ENCODE results near the gene IL12A. TPM values are rescaled to one million over a fixed set of nuclear protein-coding genes. Genes with fewer than 3 reads are reported as not detected.

The IL12A gene
- total RNA-seq, 2 experiments from 2014 or later = not detected

GRCh38 chr3:160018959-160019358, 30.3 kb downstream of the IL12A start:
- ChIA-PET POLR2A (interaction anchor here (0.6 kb wide), 1 partner anchor 476 kb away, joined by 4 read pairs; no protein-coding TSS in a partner anchor), CTCF (no interaction called here)

- POLR2A ChIA-PET = no interaction called here
- CTCF ChIA-PET = no interaction called here
These were observed 31.5 kb downstream of the IL12A start for GRCh38 chr3:160020057-160020711.

DNA sequence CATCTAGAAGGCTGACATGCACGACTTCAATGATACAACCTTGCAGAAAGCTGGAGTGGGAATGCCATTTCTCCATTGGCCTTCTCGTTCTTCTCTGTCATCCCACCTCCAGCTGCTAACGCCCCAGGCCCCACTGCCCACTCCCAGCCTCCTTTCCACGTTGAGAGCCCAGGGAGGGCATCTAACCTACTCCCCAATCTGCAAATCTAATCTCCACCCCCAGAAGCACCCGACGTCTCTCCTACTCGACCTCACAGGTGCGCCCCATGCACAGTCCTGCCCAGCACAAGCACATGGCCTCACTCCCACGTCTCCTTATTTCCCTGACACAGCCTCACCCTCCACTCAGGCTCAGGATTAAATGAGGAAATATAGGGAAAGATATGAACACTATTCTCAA, 33.4 kb downstream of the IL12A start:
- POLR2A ChIA-PET = no interaction called here

GRCh38 chr3:160023476-160023875, 34.8 kb downstream of the IL12A start:
- ChIA-PET POLR2A (no interaction called here), CTCF (no interaction called here)

More for the DNA sequence above, 33.4 kb downstream of the IL12A start:
- CTCF ChIA-PET = no interaction called here

DNA sequence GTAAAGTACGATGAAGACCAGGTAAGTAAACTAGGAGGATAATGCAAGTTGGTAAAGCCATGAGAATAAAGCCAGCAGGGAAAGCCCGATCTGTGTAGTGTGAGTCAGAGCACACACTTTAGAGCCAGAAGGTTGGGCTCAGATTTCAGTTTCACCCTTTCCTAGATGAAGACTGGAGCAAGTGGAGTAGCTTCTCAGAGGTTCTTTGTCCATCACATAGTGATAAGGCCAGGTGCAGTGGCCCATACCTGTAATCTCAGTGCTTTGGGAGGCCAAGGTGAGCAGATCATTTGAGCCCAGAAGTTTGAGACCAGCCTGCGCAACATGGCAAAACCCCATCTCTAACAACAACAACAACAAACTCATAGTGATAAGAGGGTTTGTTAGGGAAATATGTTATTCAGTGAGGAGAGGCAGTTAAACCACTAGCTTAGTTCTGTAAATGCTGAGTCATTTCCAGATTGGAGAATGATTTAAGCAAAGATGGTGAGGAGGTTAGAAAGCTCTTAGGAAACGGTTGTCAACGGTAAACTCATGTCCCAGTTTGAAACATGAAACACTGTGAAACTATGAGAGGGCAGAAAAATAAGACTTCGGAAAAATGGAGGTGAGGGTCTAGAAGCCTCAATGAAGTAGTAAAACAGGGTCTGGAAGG, 39.0 kb downstream of the IL12A start:
- CTCF ChIA-PET = no interaction called here
- POLR2A ChIA-PET = no interaction called here

GRCh38 chr3:160035757-160036156, 47.1 kb downstream of the IL12A start:
- POLR2A ChIA-PET = no interaction called here

DNA sequence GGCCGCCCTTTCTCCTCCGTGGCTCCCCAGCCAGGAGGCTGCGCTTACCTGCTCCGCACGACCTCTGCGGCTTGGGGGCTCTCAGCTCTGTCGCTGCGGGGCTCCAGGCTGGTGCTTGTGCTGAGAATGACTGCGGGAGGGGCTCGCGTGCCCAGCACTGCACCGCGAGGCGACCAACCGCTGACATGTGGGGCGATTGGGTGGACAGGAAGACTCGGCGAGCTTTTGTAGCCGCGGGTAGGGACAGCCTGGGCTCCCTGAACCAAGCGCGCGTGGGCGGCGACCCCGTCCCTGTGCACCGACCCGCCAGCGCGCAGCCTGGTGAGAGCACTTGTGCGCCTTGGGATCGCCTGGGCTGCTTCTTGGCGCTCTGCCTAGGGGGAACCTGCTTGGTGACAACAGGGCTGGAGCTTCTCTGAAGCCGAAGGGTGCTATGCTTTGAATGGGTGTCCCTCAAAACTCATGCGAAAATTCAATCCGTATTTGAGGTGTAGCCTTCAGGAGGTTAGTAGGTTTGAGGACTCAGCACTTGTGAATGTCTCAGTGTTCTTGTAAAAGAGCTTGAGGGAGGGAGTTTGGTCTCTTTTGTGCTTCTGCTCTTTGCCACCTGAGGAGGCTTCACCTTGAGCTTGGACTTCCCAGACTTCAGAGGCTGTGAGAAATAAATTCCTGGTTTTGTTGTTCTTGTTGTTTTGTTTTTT, 50.4 kb downstream of the IL12A start:
- ChIA-PET POLR2A (no interaction called here), CTCF (no interaction called here)

More at GRCh38 chr3:160035757-160036156, 47.1 kb downstream of the IL12A start:
- CTCF ChIA-PET = no interaction called here

DNA sequence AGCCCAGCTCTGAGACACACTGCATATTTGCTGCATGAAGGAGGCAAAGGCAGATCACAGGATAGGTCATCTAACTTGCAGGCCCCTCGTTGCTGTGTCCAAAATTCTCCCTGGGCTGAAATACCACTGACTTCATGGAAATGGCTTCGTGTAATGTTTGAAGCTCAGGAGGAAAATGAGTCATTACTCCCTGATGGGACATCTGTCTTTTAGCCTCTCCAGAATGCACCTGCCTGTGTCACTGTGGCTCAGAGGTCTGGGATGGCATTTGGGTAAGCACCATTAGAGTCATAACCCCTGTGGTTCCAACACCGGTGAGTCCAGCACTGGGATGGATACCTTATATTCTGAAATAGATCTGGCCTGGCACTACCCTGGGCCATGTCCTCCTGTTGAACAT, 51.5 kb downstream of the IL12A start:
- ChIA-PET CTCF (no interaction called here), POLR2A (no interaction called here)

- ChIA-PET CTCF (interaction anchor here (0.6 kb wide), 1 partner anchor 230 kb away, joined by 4 read pairs; no protein-coding TSS in a partner anchor), POLR2A (no interaction called here)
These were observed 52.8 kb downstream of the IL12A start for GRCh38 chr3:160041465-160041864.

- CTCF ChIA-PET = no interaction called here
- POLR2A ChIA-PET = no interaction called here
These were observed 55.5 kb downstream of the IL12A start for GRCh38 chr3:160044121-160044520.

Other genes starting within 250 kb of the IL12A start
- under 1 TPM in 1 of 2 experiments, not detected in 1; 0.19 TPM for gene SCHIP1, start 149.0 kb upstream of the IL12A start, total RNA-seq
- gene C3orf80, start 236.6 kb downstream of the IL12A start, total RNA-seq = under 1 TPM in 1 of 2 experiments, not detected in 1; 0.06 TPM